CD4-positive, alpha-beta memory T cell (primary cell): ENCODE results near the gene STPG2. TPM values are rescaled to one million over a fixed set of nuclear protein-coding genes. Genes with fewer than 3 reads are reported as not detected.

ENCODE experiments used
- CTCF ChIA-PET: fragments of 350-600 bp; sonication (Branson Sonifier 250); formaldehyde crosslinking; loops from one replicate; lab custom pipeline; 2021; ENCODE audit warnings: inconsistent platforms; ENCODE audit not compliant: partially characterized antibody; lab: Charles Lee
- POLR2A ChIA-PET: fragments of 350-600 bp; sonication (Branson Sonifier 250); formaldehyde crosslinking; loops from one replicate; lab custom pipeline; 2021; ENCODE audit not compliant: partially characterized antibody; lab: Charles Lee
- DNase-seq, 5 donors: peaks; one replicate each; pipeline versions ENCODE4 v3.0.0 to v3.0.0-alpha.2; 2020 to 2022; ENCODE audit warnings: mixed read lengths in 1 of 5
- H3K27ac ChIP-seq: one replicate; pipeline ENCODE4 v1.7.0; 2013; ENCODE audit warnings: low read depth, low read length
- H3K27me3 ChIP-seq: 2 replicates; pipeline ENCODE4 v1.7.0; 2013; ENCODE audit warnings: mild to moderate bottlenecking, low read length, moderate library complexity; ENCODE audit not compliant: insufficient read depth
- H3K36me3 ChIP-seq: 2 replicates; pipeline ENCODE4 v1.7.0; 2013; ENCODE audit warnings: mild to moderate bottlenecking, low read length, moderate library complexity; ENCODE audit not compliant: insufficient read depth
- H3K4me1 ChIP-seq: 2 replicates; pipeline ENCODE4 v1.7.0; 2013; ENCODE audit warnings: mild to moderate bottlenecking, low read length, moderate library complexity; ENCODE audit not compliant: insufficient read depth
- H3K4me3 ChIP-seq, 2 donors: one replicate each; pipeline ENCODE4 v1.7.0; 2013; ENCODE audit warnings: low read length in 2 of 2, mild to moderate bottlenecking in 1 of 2
- H3K9me3 ChIP-seq, 2 donors: one replicate each; pipeline ENCODE4 v1.7.0; 2013; ENCODE audit warnings: low read length in 2 of 2, control low read depth in 1 of 2; ENCODE audit not compliant: control insufficient read depth in 1 of 2
- H3K27ac Mint-ChIP-seq, 7 donors: one replicate each; pipeline ENCODE4 v1.8.0; 2020 to 2021; ENCODE audit warnings: mixed read lengths in 7 of 7, mild to moderate bottlenecking in 6 of 7, inconsistent platforms in 3 of 7, moderate library complexity in 3 of 7
- H3K27me3 Mint-ChIP-seq, 2 donors: one replicate each; pipeline ENCODE4 v1.8.0; 2020 to 2021; ENCODE audit warnings: mixed read lengths in 2 of 2
- H3K36me3 Mint-ChIP-seq, 2 donors: one replicate each; pipeline ENCODE4 v1.8.0; 2020 to 2021; ENCODE audit warnings: mixed read lengths in 2 of 2, inconsistent platforms in 1 of 2, mild to moderate bottlenecking in 1 of 2
- H3K4me1 Mint-ChIP-seq, 4 donors: one replicate each; pipeline ENCODE4 v1.8.0; 2020 to 2021; ENCODE audit warnings: mixed read lengths in 4 of 4, mild to moderate bottlenecking in 1 of 4
- H3K4me3 Mint-ChIP-seq, 8 donors: one replicate each; pipeline ENCODE4 v1.8.0; 2020 to 2021; ENCODE audit warnings: mixed read lengths in 8 of 8, mild to moderate bottlenecking in 7 of 8, moderate library complexity in 6 of 8, inconsistent platforms in 3 of 8
- H3K9me3 Mint-ChIP-seq, 8 donors: one replicate each; pipeline ENCODE4 v1.8.0; 2020 to 2021; ENCODE audit warnings: mixed read lengths in 8 of 8, mild to moderate bottlenecking in 5 of 8, inconsistent platforms in 3 of 8, moderate library complexity in 1 of 8
- intact Hi-C: fragments of 100-400 bp; cut with micrococcal nuclease; formaldehyde crosslinking; loops from one replicate; pipeline ENCODE4 v1.15.1; 2023
- polyA plus RNA-seq, 2 donors: library from polyadenylated mRNA; unstranded; fragments of 300-500 nt; fragmentation: Illumina TruSeq; gene quantifications; one replicate each; pipeline ENCODE4 v1.2.3, GENCODE V29; 2021
- total RNA-seq, 2 experiments: library from RNA; stranded (reverse); gene quantifications; one replicate each; pipeline ENCODE4 v1.2.3, GENCODE V29; 2021

STPG2 gene
- total and polyA plus RNA-seq, 4 experiments from 2014 or later = 0.47 to 0.84 TPM; not detected in 2

DNA sequence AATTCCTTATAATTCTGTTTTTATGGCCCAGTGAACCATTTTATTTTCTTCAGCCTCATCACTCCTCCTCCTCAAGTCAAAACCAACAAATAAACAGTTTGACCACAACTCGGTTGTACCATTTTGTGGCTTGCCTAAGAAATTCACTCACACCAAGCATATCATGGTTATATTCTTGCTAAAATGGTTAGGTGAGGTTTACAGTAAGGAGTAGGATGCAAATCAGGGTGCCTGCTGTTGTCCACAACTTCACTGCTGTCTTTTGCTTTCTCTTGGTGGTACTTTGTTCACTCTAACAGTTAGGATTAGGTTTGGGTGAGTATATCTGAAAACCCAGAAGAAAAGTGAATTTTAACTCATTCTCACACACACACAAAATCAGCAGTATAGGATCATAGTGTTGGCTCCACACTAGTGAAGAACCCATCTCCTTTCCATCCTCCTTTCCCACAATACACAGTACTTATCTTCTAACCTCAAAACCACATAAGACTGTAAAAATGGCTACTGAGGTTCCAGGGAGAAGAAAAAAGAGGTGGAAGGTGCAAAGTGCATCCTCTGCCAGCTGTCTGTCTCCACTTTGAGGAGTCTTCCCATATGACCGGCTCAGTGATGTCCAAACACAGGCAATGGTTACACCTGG is 368.8 kb downstream of the STPG2 start:
- Mint-ChIP-seq H3K9me3 (peaks cover 0 to 10% (median 3%) of the 10 kb centered on the region in 8 donors), H3K4me3 (no peak overlapping the region), H3K27me3 (peaks cover 0 to 2% of the 10 kb centered on the region in 2 donors), H3K27ac (no peak overlapping the region), H3K36me3 (no peaks in the 10 kb centered on the region), H3K4me1 (no peaks in the 10 kb centered on the region)
- Histone ChIP-seq H3K36me3 (no peaks in the 10 kb centered on the region), H3K4me1 (no peaks in the 10 kb centered on the region), H3K4me3 (no peak overlapping the region), H3K9me3 (no peaks in the 10 kb centered on the region), H3K27ac (no peak overlapping the region), H3K27me3 (no peaks in the 10 kb centered on the region)
- ChIA-PET CTCF (no interaction called here), POLR2A (interaction anchor here (0.6 kb wide), 1 partner anchor 674 kb away, joined by 3 read pairs; no protein-coding TSS in a partner anchor)
- DNase-seq = no peak
- intact Hi-C loops = no loop called here

DNA sequence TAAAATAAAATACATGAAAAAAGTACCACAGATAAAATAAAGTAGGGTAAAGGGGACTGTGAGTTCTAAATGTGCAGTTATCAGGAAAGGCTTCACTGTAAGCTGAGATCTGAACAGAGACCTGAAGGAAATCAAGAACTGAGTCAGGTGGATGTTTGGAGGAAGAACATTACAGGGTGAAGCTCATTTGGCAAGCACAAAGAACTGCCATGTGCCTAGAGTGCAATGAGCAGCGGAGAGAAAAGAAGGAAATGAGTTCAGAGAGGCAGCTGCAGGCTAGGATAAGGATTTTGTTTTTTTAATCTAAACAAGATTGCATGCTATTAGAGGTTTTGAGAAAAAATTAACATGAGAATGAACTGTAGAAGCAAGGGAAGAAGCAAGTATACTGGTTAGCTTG is 373.1 kb downstream of the STPG2 start:
- H3K4me1 Mint-ChIP-seq = no peaks in the 10 kb centered on the region
- Histone ChIP-seq H3K4me1 (no peaks in the 10 kb centered on the region), H3K36me3 (no peaks in the 10 kb centered on the region), H3K27me3 (no peaks in the 10 kb centered on the region), H3K9me3 (no peaks in the 10 kb centered on the region), H3K27ac (no peak overlapping the region), H3K4me3 (no peak overlapping the region)
- peaks cover 0 to 4% (median 2%) of the 10 kb centered on the region in 8 donors for H3K9me3 Mint-ChIP-seq
- CTCF ChIA-PET = no interaction called here
- H3K27me3 Mint-ChIP-seq = peaks cover 0 to 2% of the 10 kb centered on the region in 2 donors
- no peaks in the 10 kb centered on the region for H3K36me3 Mint-ChIP-seq
- intact Hi-C loops = no loop called here
- DNase-seq = no peak
- no peak overlapping the region for H3K27ac Mint-ChIP-seq
- POLR2A ChIA-PET = no interaction called here
- no peak overlapping the region for H3K4me3 Mint-ChIP-seq

DNA sequence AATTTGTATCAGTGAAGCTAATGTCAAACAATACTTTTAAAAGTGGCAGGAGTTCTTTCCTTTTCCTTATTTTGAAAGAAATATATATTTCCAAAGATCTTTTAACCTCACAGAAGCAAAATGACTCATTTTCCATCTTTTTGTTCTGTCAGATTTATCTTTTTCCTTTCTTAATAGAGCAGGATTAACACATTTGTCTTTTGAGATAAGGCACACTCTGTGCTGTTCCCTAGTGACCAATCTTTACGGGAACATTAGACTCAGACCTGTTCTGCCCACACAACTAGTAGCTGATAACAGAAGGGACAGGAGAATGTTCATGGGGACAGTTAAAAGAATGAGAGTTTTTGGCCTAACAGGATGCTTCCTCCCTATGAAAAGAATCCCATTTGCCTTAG is 381.2 kb downstream of the STPG2 start:
- no peak overlapping the region for H3K27ac Mint-ChIP-seq
- CTCF ChIA-PET = no interaction called here

DNA sequence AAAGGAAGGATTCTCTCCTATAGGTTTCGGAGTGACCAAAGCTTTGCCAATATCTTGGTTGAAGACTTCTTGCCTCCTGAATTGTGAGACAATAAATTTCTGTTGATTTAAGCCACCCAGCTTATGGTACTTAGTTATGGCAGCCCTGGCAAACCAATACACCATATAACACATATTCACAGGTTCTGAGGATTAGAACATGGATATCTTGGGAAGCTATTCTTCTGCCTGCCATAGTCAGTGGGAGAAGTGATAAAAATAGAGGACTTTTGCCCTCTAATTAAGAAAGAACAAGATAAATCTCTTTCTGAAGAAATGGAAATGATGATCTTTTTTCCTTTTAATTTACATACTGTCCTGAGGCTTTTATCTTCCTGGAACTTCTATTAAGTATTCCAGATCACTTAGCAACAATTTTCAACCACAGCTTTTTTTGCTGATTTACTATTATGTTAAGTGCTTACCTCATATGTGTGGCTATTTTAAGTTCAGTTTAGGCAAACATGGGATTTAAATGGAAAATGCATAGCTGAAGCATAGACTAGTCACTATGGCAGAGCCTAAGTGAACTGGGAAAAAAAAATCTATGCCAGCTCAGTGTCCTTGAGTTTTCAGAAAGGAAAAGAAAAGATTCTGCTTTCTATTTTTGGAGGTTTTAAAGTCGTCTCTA is 381.7 kb downstream of the STPG2 start:
- no peaks in the 10 kb centered on the region for H3K36me3 Mint-ChIP-seq
- intact Hi-C loops = no loop called here
- no peaks in the 10 kb centered on the region for H3K4me1 ChIP-seq
- no peaks in the 10 kb centered on the region for H3K9me3 ChIP-seq
- no peak overlapping the region for H3K4me3 ChIP-seq
- no peaks in the 10 kb centered on the region for H3K36me3 ChIP-seq
- no peaks in the 10 kb centered on the region for H3K27me3 ChIP-seq
- no peak overlapping the region for H3K4me3 Mint-ChIP-seq
- ChIA-PET POLR2A (no interaction called here), CTCF (no interaction called here)
- H3K27ac ChIP-seq = no peak overlapping the region
- H3K27ac Mint-ChIP-seq = no peak overlapping the region
- no peaks in the 10 kb centered on the region for H3K27me3 Mint-ChIP-seq
- H3K4me1 Mint-ChIP-seq = no peaks in the 10 kb centered on the region
- peaks cover 0 to 7% (median 3%) of the 10 kb centered on the region in 8 donors for H3K9me3 Mint-ChIP-seq
- DNase-seq = no peak

More for the DNA sequence above, 381.2 kb downstream of the STPG2 start:
- H3K4me3 Mint-ChIP-seq = no peak overlapping the region
- no peak for DNase-seq
- no peaks in the 10 kb centered on the region for H3K36me3 ChIP-seq
- no peaks in the 10 kb centered on the region for H3K27me3 Mint-ChIP-seq
- no peak overlapping the region for H3K4me3 ChIP-seq
- no peaks in the 10 kb centered on the region for H3K36me3 Mint-ChIP-seq
- H3K9me3 Mint-ChIP-seq = peaks cover 0 to 4% (median under 1%) of the 10 kb centered on the region in 8 donors
- H3K9me3 ChIP-seq = no peaks in the 10 kb centered on the region
- POLR2A ChIA-PET = no interaction called here
- intact Hi-C loops = no loop called here
- H3K27ac ChIP-seq = no peak overlapping the region
- H3K4me1 ChIP-seq = no peaks in the 10 kb centered on the region
- no peaks in the 10 kb centered on the region for H3K27me3 ChIP-seq
- no peaks in the 10 kb centered on the region for H3K4me1 Mint-ChIP-seq

DNA sequence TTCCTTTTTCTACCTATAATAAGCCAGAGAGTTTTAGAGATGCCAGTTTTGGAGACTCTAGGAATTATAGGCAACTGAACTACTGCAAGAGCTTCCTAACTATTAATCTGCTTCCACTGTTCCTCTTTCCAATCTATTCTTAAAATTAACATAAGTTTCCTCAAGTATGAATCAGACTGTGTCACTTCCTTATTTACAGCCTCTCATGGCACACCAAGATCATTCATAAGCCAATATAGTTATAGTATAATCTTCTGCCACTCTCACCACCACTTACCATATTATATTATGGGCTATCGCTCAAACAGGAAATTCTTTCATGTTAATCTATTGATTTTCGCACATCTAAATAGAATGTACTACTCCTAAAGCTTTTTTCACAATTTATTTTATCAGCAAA is 383.5 kb downstream of the STPG2 start:
- POLR2A ChIA-PET = no interaction called here
- H3K36me3 Mint-ChIP-seq = no peaks in the 10 kb centered on the region
- H3K9me3 ChIP-seq = no peaks in the 10 kb centered on the region

DNA sequence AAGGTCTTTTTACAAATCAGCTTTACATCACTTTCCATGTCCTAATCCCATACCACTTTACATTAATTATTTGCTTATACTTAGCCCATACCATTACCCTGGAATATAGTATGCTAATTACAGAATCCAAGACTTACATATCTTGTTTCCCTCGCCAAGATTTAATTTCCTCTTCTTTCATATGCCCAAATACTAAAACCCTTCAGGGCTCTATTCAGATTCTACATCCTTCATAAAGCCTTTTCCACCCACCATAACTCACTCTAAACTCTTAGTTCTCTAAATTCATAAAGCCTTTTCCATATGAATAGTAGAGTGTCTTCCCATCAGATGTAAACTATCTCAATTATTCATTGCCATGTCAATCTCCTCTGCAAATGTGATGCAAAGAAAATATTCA is 390.7 kb downstream of the STPG2 start:
- Histone ChIP-seq H3K9me3 (no peaks in the 10 kb centered on the region), H3K27ac (no peak overlapping the region), H3K4me1 (no peaks in the 10 kb centered on the region), H3K4me3 (no peak overlapping the region), H3K36me3 (no peaks in the 10 kb centered on the region), H3K27me3 (no peaks in the 10 kb centered on the region)
- POLR2A ChIA-PET = no interaction called here
- Mint-ChIP-seq H3K4me3 (no peak overlapping the region), H3K27me3 (no peaks in the 10 kb centered on the region), H3K4me1 (no peaks in the 10 kb centered on the region), H3K27ac (no peak overlapping the region), H3K36me3 (no peaks in the 10 kb centered on the region), H3K9me3 (peaks cover 0 to 6% (median 3%) of the 10 kb centered on the region in 8 donors)
- intact Hi-C loops = no loop called here
- no peak for DNase-seq
- CTCF ChIA-PET = no interaction called here

More for the DNA sequence above, 383.5 kb downstream of the STPG2 start:
- Histone ChIP-seq H3K27ac (no peak overlapping the region), H3K4me1 (no peaks in the 10 kb centered on the region), H3K36me3 (no peaks in the 10 kb centered on the region), H3K27me3 (no peaks in the 10 kb centered on the region), H3K4me3 (no peak overlapping the region)
- DNase-seq = no peak
- Mint-ChIP-seq H3K27ac (no peak overlapping the region), H3K27me3 (no peaks in the 10 kb centered on the region), H3K4me1 (no peaks in the 10 kb centered on the region), H3K4me3 (no peak overlapping the region), H3K9me3 (peaks cover 0 to 7% (median 3%) of the 10 kb centered on the region in 8 donors)
- CTCF ChIA-PET = no interaction called here
- intact Hi-C loops = no loop called here

DNA sequence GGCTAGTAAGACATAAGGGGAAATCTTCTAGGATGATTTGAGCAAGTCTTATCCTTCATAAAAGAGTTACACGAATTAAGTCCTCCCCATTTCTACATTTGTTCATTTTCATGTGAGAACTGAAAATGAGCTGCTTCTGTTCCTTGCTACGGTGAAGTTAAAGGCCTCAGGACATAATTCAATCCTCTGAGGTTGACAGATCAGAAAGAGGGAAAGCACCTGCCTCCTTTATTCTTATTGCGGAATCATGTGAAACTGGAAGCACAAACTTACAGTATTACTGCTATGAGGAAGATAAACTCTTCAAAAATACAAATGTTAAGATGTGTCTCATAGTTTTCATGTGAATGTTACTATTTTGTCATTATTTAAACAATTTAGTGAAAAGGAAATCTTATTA is 395.3 kb downstream of the STPG2 start:
- DNase-seq = no peak
- no peaks in the 10 kb centered on the region for H3K4me1 ChIP-seq
- H3K4me3 Mint-ChIP-seq = no peak overlapping the region
- ChIA-PET POLR2A (no interaction called here), CTCF (no interaction called here)
- H3K27ac ChIP-seq = no peak overlapping the region
- H3K4me3 ChIP-seq = no peak overlapping the region
- no peaks in the 10 kb centered on the region for H3K36me3 Mint-ChIP-seq
- no peak overlapping the region for H3K27ac Mint-ChIP-seq
- intact Hi-C loops = no loop called here
- no peaks in the 10 kb centered on the region for H3K36me3 ChIP-seq
- no peaks in the 10 kb centered on the region for H3K4me1 Mint-ChIP-seq
- H3K9me3 Mint-ChIP-seq = no peaks in the 10 kb centered on the region
- H3K27me3 Mint-ChIP-seq = no peaks in the 10 kb centered on the region
- no peaks in the 10 kb centered on the region for H3K27me3 ChIP-seq
- H3K9me3 ChIP-seq = no peaks in the 10 kb centered on the region
